ENCODE data around the gene UQCR10. TPM values are rescaled to one million over a fixed set of nuclear protein-coding genes. Genes with fewer than 3 reads are reported as not detected.

UQCR10 gene
- total RNA-seq, 1 donor from 2014 or later, result 86.3 TPM

DNA sequence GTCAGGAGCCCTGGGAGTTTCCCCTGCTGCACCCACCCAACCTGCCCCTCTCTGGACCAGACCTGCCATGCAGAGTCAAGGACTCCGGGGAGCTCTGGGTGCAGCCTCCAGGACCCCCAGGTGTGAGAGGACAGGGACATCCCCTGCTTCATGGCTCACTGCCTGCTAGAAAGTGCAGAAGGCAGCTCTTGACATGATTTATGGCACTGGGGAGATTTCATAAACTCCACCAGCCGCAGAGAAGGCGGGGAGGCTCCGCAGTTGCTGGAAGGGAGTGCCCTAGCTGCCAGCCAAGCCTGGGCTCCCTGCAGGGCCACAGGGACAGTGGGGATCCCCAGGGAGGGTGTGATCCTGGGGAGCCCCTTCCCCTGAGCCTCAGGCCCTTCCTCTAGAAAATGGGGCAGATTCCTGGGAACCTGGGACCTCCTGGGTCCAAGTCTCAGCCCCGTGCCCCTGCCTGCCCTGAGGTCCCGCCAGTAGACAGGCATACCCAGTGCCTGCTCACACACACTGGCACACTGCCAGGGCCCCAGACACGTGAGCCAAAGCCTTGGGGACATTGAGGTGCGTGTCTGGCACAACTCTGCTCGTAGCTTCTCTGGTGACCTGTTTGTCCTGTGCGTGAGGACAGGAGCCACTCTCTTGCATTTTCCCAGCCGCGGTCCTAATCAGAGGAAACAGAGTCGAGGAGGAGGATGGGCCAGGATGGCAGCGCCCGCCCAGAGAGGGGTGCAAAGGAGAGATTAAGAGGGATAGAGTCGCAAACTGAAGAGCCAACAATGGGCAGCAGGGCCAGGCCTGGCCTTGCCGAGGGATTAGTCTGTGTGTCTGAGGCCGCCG, 33.6 kb upstream of the UQCR10 start:
- TF ChIP-seq, protein P1, sequence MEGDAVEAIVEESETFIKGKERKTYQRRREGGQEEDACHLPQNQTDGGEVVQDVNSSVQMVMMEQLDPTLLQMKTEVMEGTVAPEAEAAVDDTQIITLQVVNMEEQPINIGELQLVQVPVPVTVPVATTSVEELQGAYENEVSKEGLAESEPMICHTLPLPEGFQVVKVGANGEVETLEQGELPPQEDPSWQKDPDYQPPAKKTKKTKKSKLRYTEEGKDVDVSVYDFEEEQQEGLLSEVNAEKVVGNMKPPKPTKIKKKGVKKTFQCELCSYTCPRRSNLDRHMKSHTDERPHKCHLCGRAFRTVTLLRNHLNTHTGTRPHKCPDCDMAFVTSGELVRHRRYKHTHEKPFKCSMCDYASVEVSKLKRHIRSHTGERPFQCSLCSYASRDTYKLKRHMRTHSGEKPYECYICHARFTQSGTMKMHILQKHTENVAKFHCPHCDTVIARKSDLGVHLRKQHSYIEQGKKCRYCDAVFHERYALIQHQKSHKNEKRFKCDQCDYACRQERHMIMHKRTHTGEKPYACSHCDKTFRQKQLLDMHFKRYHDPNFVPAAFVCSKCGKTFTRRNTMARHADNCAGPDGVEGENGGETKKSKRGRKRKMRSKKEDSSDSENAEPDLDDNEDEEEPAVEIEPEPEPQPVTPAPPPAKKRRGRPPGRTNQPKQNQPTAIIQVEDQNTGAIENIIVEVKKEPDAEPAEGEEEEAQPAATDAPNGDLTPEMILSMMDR (IDR thresholded peaks at IDR 0.05), result no peak
- ATAC-seq (no peak), DNase-seq (peak; percentile 61)
- Histone ChIP-seq H3K36me3 (peaks cover 4% of the 10 kb centered on the region), H3K27ac (no peak overlapping the region), H3K4me3 (no peak overlapping the region), H3K4me1 (no peaks in the 10 kb centered on the region), H3K27me3 (no peaks in the 10 kb centered on the region), H3K9me3 (no peaks in the 10 kb centered on the region)
- intact Hi-C loops (cut with DNase I), result no loop called here

DNA sequence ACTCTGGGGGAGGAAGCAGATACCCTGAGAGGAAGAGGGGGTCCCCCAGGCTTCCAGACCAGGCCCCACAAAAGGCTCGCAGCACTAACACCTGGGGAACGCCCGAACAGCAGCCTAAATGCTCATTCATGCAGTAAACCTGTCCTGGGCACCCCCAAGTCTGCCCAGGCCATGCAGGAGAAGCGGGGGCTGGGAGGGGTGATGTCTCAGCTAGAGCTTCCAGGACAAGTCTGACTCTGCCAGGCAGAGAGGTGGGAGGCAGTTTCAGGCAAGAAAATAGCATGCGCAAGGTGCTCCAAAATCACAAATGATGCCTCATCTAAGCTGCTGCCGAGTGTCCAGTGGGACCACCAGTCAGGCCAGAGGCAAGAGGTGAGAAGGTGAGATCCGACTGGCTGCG, 32.8 kb upstream of the UQCR10 start:
- no peak for ATAC-seq
- H3K4me1 ChIP-seq, result no peaks in the 10 kb centered on the region
- peaks cover 4% of the 10 kb centered on the region for H3K36me3 ChIP-seq
- TF ChIP-seq, protein P1 (IDR thresholded peaks at IDR 0.05), result no peak
- intact Hi-C loops (cut with DNase I), result no loop called here
- no peak overlapping the region for H3K4me3 ChIP-seq
- no peaks in the 10 kb centered on the region for H3K9me3 ChIP-seq
- H3K27ac ChIP-seq, result no peak overlapping the region
- H3K27me3 ChIP-seq, result no peaks in the 10 kb centered on the region
- DNase-seq, result no peak

DNA sequence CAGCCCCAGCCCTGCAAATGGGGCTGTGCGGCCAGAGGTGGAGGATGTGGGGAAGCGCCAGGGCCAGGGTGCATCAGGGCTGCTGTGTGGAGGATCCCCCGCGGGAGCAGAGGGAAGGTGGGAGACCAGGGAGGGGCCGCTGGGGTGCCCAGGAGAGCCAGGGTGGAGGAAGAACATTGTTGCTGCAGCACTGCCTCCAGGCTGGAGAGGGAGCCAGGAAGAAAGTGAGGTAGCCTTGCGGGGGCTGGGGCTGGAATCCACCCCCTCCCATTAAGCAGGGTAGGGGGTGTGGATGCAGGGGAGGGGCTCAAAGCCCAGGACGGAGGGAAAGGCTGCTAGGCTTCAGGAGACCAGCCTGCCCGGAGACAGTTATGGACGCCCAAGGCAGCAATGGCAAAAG, 32.3 kb upstream of the UQCR10 start:
- Histone ChIP-seq H3K9me3 (no peaks in the 10 kb centered on the region), H3K36me3 (peaks cover 9% of the 10 kb centered on the region), H3K4me3 (no peak overlapping the region), H3K4me1 (no peaks in the 10 kb centered on the region), H3K27ac (no peak overlapping the region), H3K27me3 (no peaks in the 10 kb centered on the region)
- ATAC-seq, result no peak
- intact Hi-C loops (cut with DNase I), result no loop called here
- TF ChIP-seq, protein P1 (IDR thresholded peaks at IDR 0.05), result no peak
- DNase-seq, result no peak

DNA sequence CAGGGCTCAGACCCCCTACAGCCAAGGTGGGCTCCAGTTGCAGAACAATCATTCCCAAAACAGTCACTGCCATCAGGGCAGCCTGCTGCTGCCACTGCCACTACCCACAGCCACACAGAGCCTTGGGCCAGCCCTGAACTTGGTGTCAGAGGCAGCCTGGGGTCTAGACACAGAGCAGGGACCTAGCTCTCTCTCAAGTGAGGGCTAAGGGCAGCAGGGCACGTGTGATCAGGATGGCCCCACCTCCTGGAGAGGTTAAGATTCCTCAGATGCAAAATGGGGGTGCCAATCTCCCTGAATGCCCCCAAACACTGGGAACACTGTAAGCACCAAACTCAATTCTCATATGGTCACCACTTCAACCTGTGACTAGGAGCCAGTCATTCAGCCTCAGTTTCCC, 31.8 kb upstream of the UQCR10 start:
- intact Hi-C loops (cut with DNase I), result no loop called here
- no peak overlapping the region for H3K4me3 ChIP-seq
- no peak overlapping the region for H3K27ac ChIP-seq
- H3K4me1 ChIP-seq, result no peaks in the 10 kb centered on the region
- ATAC-seq (no peak), DNase-seq (no peak)
- TF ChIP-seq, protein P1 (IDR thresholded peaks at IDR 0.05), result no peak
- no peaks in the 10 kb centered on the region for H3K9me3 ChIP-seq
- H3K27me3 ChIP-seq, result no peaks in the 10 kb centered on the region
- peaks cover 14% of the 10 kb centered on the region for H3K36me3 ChIP-seq

DNA sequence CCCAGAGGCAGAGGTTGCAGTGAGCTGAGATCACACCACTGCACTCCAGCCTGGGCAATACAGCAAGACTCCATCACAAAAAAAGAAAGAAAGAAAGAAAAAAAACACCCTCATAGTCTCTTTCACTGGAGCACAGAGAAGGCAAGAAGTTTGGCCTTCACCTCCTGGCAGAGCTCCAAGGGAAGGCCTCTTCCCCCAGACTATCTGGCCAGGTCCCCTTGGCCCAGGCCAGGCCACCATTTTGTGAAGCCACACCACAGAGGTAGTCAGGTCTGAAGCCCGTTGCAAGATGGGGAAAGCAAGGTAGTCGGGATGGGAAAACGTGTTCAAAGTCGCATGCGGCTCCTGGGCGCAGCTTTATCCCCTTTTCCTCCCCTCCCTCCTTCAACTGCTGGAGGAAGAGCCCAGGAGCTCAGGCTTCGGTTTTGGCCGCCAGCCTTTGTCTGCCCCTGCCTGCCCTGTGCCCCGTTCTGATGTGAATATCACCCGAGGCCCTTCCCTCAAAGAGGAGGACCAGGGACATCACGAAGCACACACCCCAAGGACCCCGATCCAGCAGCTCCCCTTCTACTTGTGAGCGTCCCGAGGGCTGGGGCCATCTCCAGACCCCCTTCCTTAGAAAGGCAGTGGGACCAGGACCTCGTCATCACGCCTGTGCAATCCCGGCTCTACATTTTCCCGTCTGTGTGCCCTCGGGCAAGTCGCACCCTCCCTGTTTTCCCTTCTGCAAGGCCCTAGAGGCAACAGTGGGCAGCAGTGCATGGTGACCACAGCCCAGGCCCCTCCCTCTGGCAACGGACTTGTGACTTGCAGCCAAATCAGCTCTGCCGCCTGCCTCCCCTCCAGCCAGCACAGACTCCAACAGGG, 29.7 kb upstream of the UQCR10 start:
- intact Hi-C loops (cut with DNase I), result no loop called here
- H3K4me1 ChIP-seq, result no peaks in the 10 kb centered on the region
- no peaks in the 10 kb centered on the region for H3K27me3 ChIP-seq
- H3K36me3 ChIP-seq, result peaks cover 20% of the 10 kb centered on the region
- DNase-seq (peak; percentile 61), ATAC-seq (no peak)
- no peaks in the 10 kb centered on the region for H3K9me3 ChIP-seq
- H3K27ac ChIP-seq, result no peak overlapping the region
- TF ChIP-seq, protein P1 (IDR thresholded peaks at IDR 0.05), result no peak
- no peak overlapping the region for H3K4me3 ChIP-seq
